CD8-positive, alpha-beta memory T cell (primary cell): ENCODE measurements around the gene PTPRU. TPM values are rescaled to one million over a fixed set of nuclear protein-coding genes. Genes with fewer than 3 reads are reported as not detected.

Source experiments
- CTCF ChIA-PET: fragments of 350-600 bp; sonication (Branson Sonifier 250); formaldehyde crosslinking; loops from one replicate; lab custom pipeline; 2021; ENCODE audit warnings: antibody characterized with exemption; lab: Charles Lee
- POLR2A ChIA-PET: fragments of 350-600 bp; sonication (Branson Sonifier 250); formaldehyde crosslinking; loops from one replicate; lab custom pipeline; 2021; ENCODE audit warnings: antibody characterized with exemption; lab: Charles Lee
- DNase-seq, 5 donors: peaks; one replicate each; pipeline versions ENCODE4 v3.0.0 to v3.0.0-alpha.2; 2020 to 2022; ENCODE audit warnings: mixed read lengths in 1 of 5
- H3K27ac ChIP-seq: one replicate; pipeline ENCODE4 v1.7.0; 2013; ENCODE audit warnings: low read depth, mild to moderate bottlenecking, low read length, moderate library complexity
- H3K27me3 ChIP-seq: 2 replicates; pipeline ENCODE4 v1.7.0; 2013; ENCODE audit warnings: low read length, mild to moderate bottlenecking; ENCODE audit not compliant: insufficient read depth, poor library complexity, severe bottlenecking
- H3K36me3 ChIP-seq: 2 replicates; pipeline ENCODE4 v1.7.0; 2013; ENCODE audit warnings: mild to moderate bottlenecking, low read length, moderate library complexity; ENCODE audit not compliant: insufficient read depth
- H3K4me1 ChIP-seq: 2 replicates; pipeline ENCODE4 v1.7.0; 2013; ENCODE audit warnings: mild to moderate bottlenecking, low read length, moderate library complexity; ENCODE audit not compliant: insufficient read depth
- H3K4me3 ChIP-seq: 2 replicates; pipeline ENCODE4 v1.7.0; 2013; ENCODE audit warnings: mild to moderate bottlenecking, low read length
- H3K9me3 ChIP-seq: 2 replicates; pipeline ENCODE4 v1.7.0; 2013; ENCODE audit warnings: mild to moderate bottlenecking, low read length
- H3K27ac Mint-ChIP-seq, 8 donors: one replicate each; pipeline ENCODE4 v1.8.0; 2020 to 2021; ENCODE audit warnings: mixed read lengths in 8 of 8, mild to moderate bottlenecking in 6 of 8, inconsistent platforms in 3 of 8, moderate library complexity in 3 of 8
- H3K27me3 Mint-ChIP-seq, 2 donors: one replicate each; pipeline ENCODE4 v1.8.0; 2020 to 2021; ENCODE audit warnings: mixed read lengths in 2 of 2, mild to moderate bottlenecking in 1 of 2, moderate library complexity in 1 of 2
- H3K36me3 Mint-ChIP-seq, 3 donors: one replicate each; pipeline ENCODE4 v1.8.0; 2020 to 2021; ENCODE audit warnings: mixed read lengths in 3 of 3, inconsistent platforms in 1 of 3, mild to moderate bottlenecking in 1 of 3
- H3K4me1 Mint-ChIP-seq, 3 donors: one replicate each; pipeline ENCODE4 v1.8.0; 2020 to 2021; ENCODE audit warnings: mixed read lengths in 3 of 3, inconsistent platforms in 1 of 3, mild to moderate bottlenecking in 1 of 3
- H3K4me3 Mint-ChIP-seq, 7 donors: one replicate each; pipeline ENCODE4 v1.8.0; 2020 to 2021; ENCODE audit warnings: mixed read lengths in 7 of 7, mild to moderate bottlenecking in 6 of 7, moderate library complexity in 4 of 7, inconsistent platforms in 2 of 7
- H3K9me3 Mint-ChIP-seq, 5 donors: one replicate each; pipeline ENCODE4 v1.8.0; 2020 to 2022; ENCODE audit warnings: mixed read lengths in 5 of 5, mild to moderate bottlenecking in 3 of 5, moderate library complexity in 2 of 5, inconsistent platforms in 1 of 5
- polyA plus RNA-seq: library from polyadenylated mRNA; unstranded; fragments of 300-500 nt; fragmentation: Illumina TruSeq; gene quantifications from one replicate; pipeline ENCODE4 v1.2.3, GENCODE V29; 2021
- total RNA-seq, 2 experiments: library from RNA; stranded (reverse); gene quantifications; one replicate each; pipeline ENCODE4 v1.2.3, GENCODE V29; 2021

The PTPRU gene
- total and polyA plus RNA-seq, 3 experiments from 2014 or later: 0.13 to 0.62 (median 0.51) TPM

GRCh38 chr1:29364101-29364678, 127.9 kb downstream of the PTPRU start:
- Histone ChIP-seq H3K27me3 (peaks cover 4% of the 10 kb centered on the region), H3K36me3 (no peaks in the 10 kb centered on the region), H3K9me3 (no peaks in the 10 kb centered on the region), H3K4me3 (no peak overlapping the region), H3K4me1 (no peaks in the 10 kb centered on the region), H3K27ac (no peak overlapping the region)
- ChIA-PET CTCF (no interaction called here), POLR2A (no interaction called here)
- Mint-ChIP-seq H3K4me1 (no peaks in the 10 kb centered on the region), H3K4me3 (no peak overlapping the region), H3K27me3 (peaks cover 8 to 39% of the 10 kb centered on the region in 2 donors), H3K27ac (no peak overlapping the region), H3K9me3 (peaks cover 0 to 2% (median 0%) of the 10 kb centered on the region in 5 donors), H3K36me3 (peaks cover 0 to 10% (median 0%) of the 10 kb centered on the region in 3 donors)
- no peak for DNase-seq

- no peak overlapping the region for H3K27ac ChIP-seq
- H3K4me1 ChIP-seq: no peaks in the 10 kb centered on the region
- ChIA-PET POLR2A (no interaction called here), CTCF (no interaction called here)
- no peak overlapping the region for H3K27ac Mint-ChIP-seq
- H3K36me3 Mint-ChIP-seq: peaks cover 0 to 10% (median 0%) of the 10 kb centered on the region in 3 donors
- no peak overlapping the region for H3K4me3 Mint-ChIP-seq
- peaks cover 0 to 2% (median 0%) of the 10 kb centered on the region in 5 donors for H3K9me3 Mint-ChIP-seq
- H3K4me3 ChIP-seq: no peak overlapping the region
- peaks cover 13 to 41% of the 10 kb centered on the region in 2 donors for H3K27me3 Mint-ChIP-seq
- peaks cover 4% of the 10 kb centered on the region for H3K27me3 ChIP-seq
- H3K36me3 ChIP-seq: no peaks in the 10 kb centered on the region
- DNase-seq: no peak
- H3K4me1 Mint-ChIP-seq: no peaks in the 10 kb centered on the region
- H3K9me3 ChIP-seq: no peaks in the 10 kb centered on the region
Measured at GRCh38 chr1:29365906-29366670, 129.8 kb downstream of the PTPRU start.

GRCh38 chr1:29368936-29369932, 132.9 kb downstream of the PTPRU start:
- Mint-ChIP-seq H3K27ac (no peak overlapping the region), H3K4me1 (no peaks in the 10 kb centered on the region), H3K4me3 (no peak overlapping the region), H3K36me3 (peaks cover 0 to 10% (median 0%) of the 10 kb centered on the region in 3 donors), H3K27me3 (peaks cover 13 to 56% of the 10 kb centered on the region in 2 donors), H3K9me3 (peaks cover 0 to 2% (median 0%) of the 10 kb centered on the region in 5 donors)
- H3K4me1 ChIP-seq: no peaks in the 10 kb centered on the region
- H3K4me3 ChIP-seq: no peak overlapping the region
- no peaks in the 10 kb centered on the region for H3K36me3 ChIP-seq
- H3K9me3 ChIP-seq: no peaks in the 10 kb centered on the region
- no peaks in the 10 kb centered on the region for H3K27me3 ChIP-seq
- CTCF ChIA-PET: no interaction called here
- H3K27ac ChIP-seq: no peak overlapping the region
- POLR2A ChIA-PET: no interaction called here
- no peak for DNase-seq

GRCh38 chr1:29370067-29370466, 133.7 kb downstream of the PTPRU start:
- H3K4me3 ChIP-seq: no peak overlapping the region
- no peak for DNase-seq
- Mint-ChIP-seq H3K9me3 (peaks cover 0 to 2% (median 0%) of the 10 kb centered on the region in 5 donors), H3K4me3 (no peak overlapping the region), H3K27me3 (peaks cover 14 to 63% of the 10 kb centered on the region in 2 donors), H3K36me3 (peaks cover 0 to 10% (median 0%) of the 10 kb centered on the region in 3 donors), H3K4me1 (no peaks in the 10 kb centered on the region), H3K27ac (no peak overlapping the region)
- H3K27me3 ChIP-seq: no peaks in the 10 kb centered on the region
- POLR2A ChIA-PET: no interaction called here
- no peaks in the 10 kb centered on the region for H3K4me1 ChIP-seq
- CTCF ChIA-PET: no interaction called here
- H3K9me3 ChIP-seq: no peaks in the 10 kb centered on the region
- H3K36me3 ChIP-seq: no peaks in the 10 kb centered on the region
- no peak overlapping the region for H3K27ac ChIP-seq

- ChIA-PET CTCF (no interaction called here), POLR2A (no interaction called here)
- no peaks in the 10 kb centered on the region for H3K27me3 ChIP-seq
Measured at GRCh38 chr1:29371332-29371731, 135.0 kb downstream of the PTPRU start.

GRCh38 chr1:29372108-29372507, 135.8 kb downstream of the PTPRU start:
- H3K4me3 Mint-ChIP-seq: no peak overlapping the region
- no peaks in the 10 kb centered on the region for H3K4me1 Mint-ChIP-seq
- Histone ChIP-seq H3K36me3 (no peaks in the 10 kb centered on the region), H3K4me1 (no peaks in the 10 kb centered on the region), H3K9me3 (no peaks in the 10 kb centered on the region), H3K4me3 (no peak overlapping the region), H3K27ac (no peak overlapping the region), H3K27me3 (no peaks in the 10 kb centered on the region)
- peaks cover 6 to 14% (median 11%) of the 10 kb centered on the region in 5 donors for H3K9me3 Mint-ChIP-seq
- ChIA-PET CTCF (no interaction called here), POLR2A (no interaction called here)
- no peak for DNase-seq
- H3K27ac Mint-ChIP-seq: no peak overlapping the region
- peaks cover 18 to 73% of the 10 kb centered on the region in 2 donors for H3K27me3 Mint-ChIP-seq
- peaks cover 0 to 10% (median 0%) of the 10 kb centered on the region in 3 donors for H3K36me3 Mint-ChIP-seq

More at GRCh38 chr1:29371332-29371731, 135.0 kb downstream of the PTPRU start:
- H3K36me3 Mint-ChIP-seq: peaks cover 0 to 10% (median 0%) of the 10 kb centered on the region in 3 donors
- H3K9me3 Mint-ChIP-seq: peaks cover 1 to 8% (median 6%) of the 10 kb centered on the region in 5 donors
- H3K4me1 Mint-ChIP-seq: no peaks in the 10 kb centered on the region
- no peak overlapping the region for H3K27ac Mint-ChIP-seq
- Histone ChIP-seq H3K9me3 (no peaks in the 10 kb centered on the region), H3K4me1 (no peaks in the 10 kb centered on the region), H3K4me3 (no peak overlapping the region), H3K27ac (no peak overlapping the region), H3K36me3 (no peaks in the 10 kb centered on the region)
- peaks cover 12 to 70% of the 10 kb centered on the region in 2 donors for H3K27me3 Mint-ChIP-seq
- no peak for DNase-seq
- no peak overlapping the region for H3K4me3 Mint-ChIP-seq
